B cell (primary cell): ENCODE measurements around the gene NKX2-3. TPM values are rescaled to one million over a fixed set of nuclear protein-coding genes. Genes with fewer than 3 reads are reported as not detected.

Experiments used
- ATAC-seq: fragments of 200-7000 bp; cut with Tn5 transposase; one replicate; pipeline ENCODE4 v1.10.0; 2021; ENCODE audit warnings: low read depth, mild to moderate bottlenecking, moderate number of reproducible peaks, moderate library complexity
- CTCF ChIA-PET: fragments of 350-600 bp; sonication (Branson Sonifier 250); formaldehyde crosslinking; loops from one replicate; lab custom pipeline; 2021; ENCODE audit warnings: antibody characterized with exemption, inconsistent platforms; lab: Charles Lee
- POLR2A ChIA-PET: fragments of 350-600 bp; sonication (Branson Sonifier 250); formaldehyde crosslinking; loops from one replicate; lab custom pipeline; 2021; ENCODE audit warnings: antibody characterized with exemption; lab: Charles Lee
- DNase-seq: peaks from one replicate; pipeline ENCODE4 v3.0.0; 2013
- H2AFZ ChIP-seq: 2 replicates; pipeline ENCODE4 v1.6.1; 2012; ENCODE audit warnings: mild to moderate bottlenecking, low read depth, low read length; ENCODE audit not compliant: insufficient read depth, poor library complexity, severe bottlenecking
- H3K27ac ChIP-seq, 2 donors: 1 replicate in 1 of 2; 2 replicates in 1 of 2; pipeline ENCODE4 v1.5.1; 2012 to 2013; ENCODE audit warnings: low read length in 2 of 2, mild to moderate bottlenecking in 2 of 2, moderate library complexity in 1 of 2
- H3K27me3 ChIP-seq, 4 experiments: fragments of 200-600 bp in 1 of 4; sonication (generic) in 1 of 4; replicated peaks in 1 of 4; 1 replicate in 2 of 4; 2 replicates in 2 of 4; pipeline versions ENCODE4 v1.6.1 to v1.7.0; 2013 to 2016; ENCODE audit warnings: low read length in 3 of 4, mild to moderate bottlenecking in 2 of 4, mixed read lengths in 1 of 4, moderate library complexity in 1 of 4; ENCODE audit not compliant: insufficient read depth in 4 of 4, control insufficient read depth in 3 of 4; ENCODE audit errors: control extremely low read depth in 1 of 4
- H3K36me3 ChIP-seq, 2 experiments: replicated peaks in 1 of 2; 1 replicate in 1 of 2; 2 replicates in 1 of 2; pipeline versions ENCODE4 v1.6.1 to v1.7.1; 2013; ENCODE audit warnings: low read length in 1 of 2; ENCODE audit not compliant: insufficient read depth in 2 of 2, control insufficient read depth in 1 of 2; ENCODE audit errors: control extremely low read depth in 1 of 2, extremely low read depth in 1 of 2
- H3K4me1 ChIP-seq, 2 donors: fragments of 200-600 bp in 1 of 2; sonication (generic) in 1 of 2; 1 replicate in 1 of 2; 2 replicates in 1 of 2; pipeline versions ENCODE4 v1.5.1 to v1.6.1; 2013 to 2017; ENCODE audit warnings: low read length in 2 of 2; ENCODE audit not compliant: control insufficient read depth in 2 of 2, insufficient read depth in 2 of 2
- H3K4me2 ChIP-seq: replicated peaks from 2 replicates; pipeline ENCODE3; 2012; ENCODE audit warnings: mild to moderate bottlenecking, low read depth, low read length; ENCODE audit not compliant: poor library complexity, severe bottlenecking
- H3K4me3 ChIP-seq, 5 experiments: fragments of 200-600 bp in 1 of 5; sonication (generic) in 1 of 5; 1 replicate in 3 of 5; 2 replicates in 2 of 5; pipeline versions ENCODE4 v1.5.1 to v1.7.0; 2011 to 2016; ENCODE audit warnings: low read length in 4 of 5, mild to moderate bottlenecking in 4 of 5, low read depth in 2 of 5, control low read depth in 1 of 5, moderate library complexity in 1 of 5; ENCODE audit not compliant: insufficient read depth in 1 of 5; ENCODE audit errors: control extremely low read depth in 1 of 5, extremely low read depth in 1 of 5
- H3K79me2 ChIP-seq: fragments of 200-600 bp; sonication (generic); one replicate; pipeline ENCODE4 v1.6.0; 2016; ENCODE audit warnings: low read length; ENCODE audit not compliant: control insufficient read depth, insufficient read depth
- H3K9ac ChIP-seq: fragments of 200-600 bp; sonication (generic); 2 replicates; pipeline ENCODE4 v1.6.1; 2017; ENCODE audit warnings: mild to moderate bottlenecking, low read length, moderate library complexity
- H3K9me3 ChIP-seq, 3 donors: one replicate each; pipeline versions ENCODE4 v1.6.1 to v1.7.1; 2013; ENCODE audit warnings: low read length in 2 of 3; ENCODE audit not compliant: control insufficient read depth in 2 of 3, insufficient read depth in 1 of 3; ENCODE audit errors: control extremely low read depth in 1 of 3
- H4K20me1 ChIP-seq: 2 replicates; pipeline ENCODE4 v1.6.0; 2012; ENCODE audit warnings: mild to moderate bottlenecking, low read length; ENCODE audit not compliant: insufficient read depth, control insufficient read depth, poor library complexity, severe bottlenecking
- H3K27ac Mint-ChIP-seq: one replicate; pipeline ENCODE4 v1.8.0; 2021; ENCODE audit warnings: mixed read lengths
- H3K27me3 Mint-ChIP-seq: one replicate; pipeline ENCODE4 v1.8.0; 2021; ENCODE audit warnings: mixed read lengths
- H3K4me1 Mint-ChIP-seq: one replicate; pipeline ENCODE4 v1.8.0; 2021; ENCODE audit warnings: mixed read lengths
- H3K4me3 Mint-ChIP-seq: one replicate; pipeline ENCODE4 v1.8.0; 2021; ENCODE audit warnings: mixed read lengths
- H3K9me3 Mint-ChIP-seq: one replicate; pipeline ENCODE4 v1.8.0; 2022; ENCODE audit warnings: mixed read lengths; ENCODE audit not compliant: insufficient read depth
- CTCF ChIP-seq: fragments of 200-600 bp; IDR thresholded peaks from one replicate; pipeline ENCODE4 v1.8.0; 2022; ENCODE audit warnings: antibody characterized with exemption, mild to moderate bottlenecking
- EZH2 ChIP-seq: IDR thresholded peaks from 2 replicates; pipeline ENCODE4 v1.6.1; 2012; ENCODE audit warnings: borderline replicate concordance, low read depth, mild to moderate bottlenecking, moderate library complexity, low read length; ENCODE audit not compliant: insufficient read depth, poor library complexity, severe bottlenecking
- WGBS: methylation state at CpG from one replicate; pipeline ENCODE4 v1.1.5; 2013; ENCODE audit warnings: missing lambda C conversion rate; ENCODE audit not compliant: insufficient coverage; 5-methylcytosine and 5-hydroxymethylcytosine counted together
- intact Hi-C: fragments of 100-400 bp; cut with micrococcal nuclease; formaldehyde crosslinking; loops from one replicate; pipeline ENCODE4 v1.10.0; 2022
- polyA plus RNA-seq: library from polyadenylated mRNA; depleted of rRNA; stranded (reverse); fragments of >200 nt; gene quantifications from 2 replicates; pipeline ENCODE4 v1.2.3, GENCODE V29; 2012
- total RNA-seq, 2 donors: library from RNA; stranded (reverse); fragments of 120-200 nt in 1 of 2; gene quantifications; 1 replicate in 1 of 2; 2 replicates in 1 of 2; pipeline versions ENCODE4 v1.2.3 to v1.2.4, GENCODE V29; 2013 to 2022

NKX2-3 gene
- total and polyA plus RNA-seq, 2 donors (not counting 1 experiment from before 2014, with no cell fraction given) = not detected

DNA sequence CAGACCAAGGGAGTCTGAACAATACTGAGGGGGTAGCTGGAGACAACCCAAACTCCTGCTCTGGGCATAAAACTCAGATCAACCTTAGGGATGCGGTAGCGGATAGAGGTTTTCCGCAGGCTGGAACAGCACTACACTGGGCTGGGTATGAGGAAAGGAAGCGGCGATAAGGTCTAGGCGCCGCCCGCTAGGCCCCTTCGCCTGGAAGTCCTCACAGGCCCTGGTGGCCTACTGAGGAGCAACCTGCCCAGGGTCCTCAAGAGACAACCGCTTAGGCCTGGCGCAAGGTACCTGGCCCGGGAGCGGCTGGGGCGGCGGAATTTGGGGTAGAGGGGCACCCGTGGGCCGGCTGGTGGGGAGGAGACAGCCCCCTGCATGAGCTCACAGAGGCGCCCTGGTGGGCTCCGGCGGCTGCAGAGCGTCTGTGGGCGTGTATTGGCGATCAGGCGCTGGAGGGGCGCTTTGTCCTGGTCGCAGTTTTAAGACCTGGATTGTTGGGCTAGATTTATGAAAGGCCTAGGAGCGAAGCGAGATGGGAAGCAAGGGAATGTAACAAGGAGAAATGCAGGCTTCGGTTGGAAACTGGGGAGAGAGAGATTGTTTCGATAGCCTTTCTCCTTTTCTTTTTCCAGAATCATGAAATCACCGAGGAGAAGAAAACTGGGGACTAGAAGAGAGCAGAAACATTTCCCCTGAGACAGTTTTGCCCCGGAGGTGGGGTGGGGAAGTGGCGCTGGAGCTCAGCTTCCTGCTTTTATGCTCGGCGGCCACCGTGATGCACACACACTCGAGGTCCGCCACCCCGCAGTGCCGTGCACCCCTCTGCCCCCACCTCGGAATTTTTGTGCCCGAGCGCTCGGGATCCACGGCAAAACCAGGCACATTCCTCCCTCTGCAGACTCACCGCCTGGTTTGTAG lies 2.4 kb upstream of the NKX2-3 start:
- POLR2A ChIA-PET = no interaction called here
- H3K4me3 ChIP-seq = peak overlapping the region in 3 of 5 experiments; percentile 25 to 44 (median 25)
- no peaks in the 10 kb centered on the region for H3K9me3 Mint-ChIP-seq
- peak overlapping the region; percentile 16 for H3K27ac Mint-ChIP-seq
- H3K9ac ChIP-seq = peak overlapping the region; percentile 15
- H3K27me3 ChIP-seq = peaks cover 0 to 95% (median 82%) of the 10 kb centered on the region in 4 experiments
- intact Hi-C loops = loop anchor here (5.0 kb wide), 1 partner anchor 298 kb away; no protein-coding TSS in a partner anchor
- H3K4me2 ChIP-seq = peak overlapping the region; percentile 70
- H3K79me2 ChIP-seq = no peaks in the 10 kb centered on the region
- peaks cover 0 to 76% (median 21%) of the 10 kb centered on the region in 3 donors for H3K9me3 ChIP-seq
- TF ChIP-seq CTCF (no peak), EZH2 (no peak)
- ATAC-seq (peak; percentile 41), DNase-seq (peak; percentile 72)
- H3K36me3 ChIP-seq = no peaks in the 10 kb centered on the region
- no peak overlapping the region for H3K27ac ChIP-seq
- peaks cover 54 to 71% of the 10 kb centered on the region in 2 donors for H3K4me1 ChIP-seq
- peak overlapping the region; percentile 70 for H3K4me3 Mint-ChIP-seq
- no peaks in the 10 kb centered on the region for H4K20me1 ChIP-seq
- CTCF ChIA-PET = interaction anchor here (1.9 kb wide), 1 partner anchor 16 kb away, joined by 4 read pairs; no protein-coding TSS in a partner anchor
- peak overlapping the region; percentile 3 for H2AFZ ChIP-seq
- 5% methylated on average over 37 of the region's 46 CpGs for WGBS
- peaks cover 52% of the 10 kb centered on the region for H3K4me1 Mint-ChIP-seq
- H3K27me3 Mint-ChIP-seq = peaks cover 88% of the 10 kb centered on the region
